ENCODE data around the gene BMX.

BMX gene

GRCh38 chrX:15601932-15602331 is 101.3 kb downstream of the BMX start:
- TF ChIP-seq, protein P1, sequence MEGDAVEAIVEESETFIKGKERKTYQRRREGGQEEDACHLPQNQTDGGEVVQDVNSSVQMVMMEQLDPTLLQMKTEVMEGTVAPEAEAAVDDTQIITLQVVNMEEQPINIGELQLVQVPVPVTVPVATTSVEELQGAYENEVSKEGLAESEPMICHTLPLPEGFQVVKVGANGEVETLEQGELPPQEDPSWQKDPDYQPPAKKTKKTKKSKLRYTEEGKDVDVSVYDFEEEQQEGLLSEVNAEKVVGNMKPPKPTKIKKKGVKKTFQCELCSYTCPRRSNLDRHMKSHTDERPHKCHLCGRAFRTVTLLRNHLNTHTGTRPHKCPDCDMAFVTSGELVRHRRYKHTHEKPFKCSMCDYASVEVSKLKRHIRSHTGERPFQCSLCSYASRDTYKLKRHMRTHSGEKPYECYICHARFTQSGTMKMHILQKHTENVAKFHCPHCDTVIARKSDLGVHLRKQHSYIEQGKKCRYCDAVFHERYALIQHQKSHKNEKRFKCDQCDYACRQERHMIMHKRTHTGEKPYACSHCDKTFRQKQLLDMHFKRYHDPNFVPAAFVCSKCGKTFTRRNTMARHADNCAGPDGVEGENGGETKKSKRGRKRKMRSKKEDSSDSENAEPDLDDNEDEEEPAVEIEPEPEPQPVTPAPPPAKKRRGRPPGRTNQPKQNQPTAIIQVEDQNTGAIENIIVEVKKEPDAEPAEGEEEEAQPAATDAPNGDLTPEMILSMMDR (IDR thresholded peaks at IDR 0.05; ENCODE audit: insufficient read depth, low read depth, low read length, missing control alignments): no peak
- peak; percentile 50 for DNase-seq (ENCODE audit: low read depth)
- H3K4me3 ChIP-seq (ENCODE audit: low read length): no peak overlapping the region

DNA sequence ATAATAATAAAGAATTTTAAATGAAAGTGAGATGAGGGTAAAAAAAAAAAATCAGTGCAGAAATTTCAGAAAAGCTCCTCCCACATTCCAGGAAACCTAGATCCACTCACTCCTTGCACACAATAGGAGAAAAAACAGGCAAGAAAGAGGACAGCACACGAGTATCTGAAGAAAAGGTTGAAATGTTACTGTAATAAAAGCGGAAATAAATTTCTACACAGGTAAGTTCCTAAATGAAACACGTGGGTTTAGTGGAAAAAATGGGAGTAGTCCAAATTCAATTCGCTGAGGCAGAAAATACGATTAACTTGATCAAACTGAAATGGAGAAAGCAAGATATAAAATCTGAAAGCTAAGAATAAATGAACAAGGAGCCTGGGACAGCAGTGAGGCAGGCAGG is 102.2 kb downstream of the BMX start:
- DNase-seq (ENCODE audit: low read depth): no peak
- no peak overlapping the region for H3K4me3 ChIP-seq (ENCODE audit: low read length)
- TF ChIP-seq, protein P1 (IDR thresholded peaks at IDR 0.05; ENCODE audit: insufficient read depth, low read depth, low read length, missing control alignments): no peak

DNA sequence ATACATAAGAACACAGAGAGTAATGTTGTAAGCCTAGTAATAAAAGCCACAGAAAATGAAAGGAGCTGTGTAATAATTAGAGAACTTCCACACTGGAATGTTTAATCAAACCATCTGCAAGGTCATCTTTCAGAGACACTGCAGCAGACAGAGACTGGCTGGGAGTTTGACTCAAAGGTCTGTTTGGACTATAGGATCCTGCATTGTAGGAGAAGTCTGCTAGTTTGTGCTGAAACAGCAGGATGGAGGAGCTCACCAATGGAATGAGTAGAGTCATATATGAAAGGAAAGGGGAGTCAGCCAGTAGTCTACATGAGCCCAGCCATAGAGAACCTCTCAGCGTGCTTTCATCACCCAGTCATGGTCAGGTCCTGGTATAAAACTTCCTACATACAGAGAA is 104.6 kb downstream of the BMX start:
- TF ChIP-seq, protein P1 (IDR thresholded peaks at IDR 0.05; ENCODE audit: insufficient read depth, low read depth, low read length, missing control alignments): no peak
- H3K4me3 ChIP-seq (ENCODE audit: low read length): no peak overlapping the region
- no peak for DNase-seq (ENCODE audit: low read depth)

Data from epithelial cell of esophagus (primary cell).